Activated T-helper 2 cell treated with anti-CD3 and anti-CD28 coated beads, Interferon-gamma antibody, Interleukin-2, Interleukin-4, amounts not matched to agents 10 μg/mL and 5 μg/mL and 100 μg/mL, durations not matched to agents 14 hours and 24 hours and 36 hours (primary cell): Measurements from ENCODE around the gene PRSS12. TPM values are rescaled to one million over a fixed set of nuclear protein-coding genes. Genes with fewer than 3 reads are reported as not detected.

Source experiments
- DNase-seq: peaks from one replicate; pipeline ENCODE4 v3.0.0; 2021; ENCODE audit warnings: low spot score
- H3K27ac Mint-ChIP-seq: one replicate; pipeline ENCODE4 v1.8.0; 2021; ENCODE audit warnings: mixed read lengths
- H3K27me3 Mint-ChIP-seq: one replicate; pipeline ENCODE4 v1.8.0; 2021; ENCODE audit warnings: low read depth, mixed read lengths
- H3K36me3 Mint-ChIP-seq: one replicate; pipeline ENCODE4 v1.8.0; 2021; ENCODE audit warnings: low read depth, mixed read lengths
- H3K4me1 Mint-ChIP-seq: one replicate; pipeline ENCODE4 v1.8.0; 2021; ENCODE audit warnings: low read depth, mixed read lengths
- H3K4me3 Mint-ChIP-seq: one replicate; pipeline ENCODE4 v1.8.0; 2021; ENCODE audit warnings: low read depth, mild to moderate bottlenecking, moderate library complexity, mixed read lengths
- H3K9me3 Mint-ChIP-seq: one replicate; pipeline ENCODE4 v1.8.0; 2021; ENCODE audit warnings: mixed read lengths
- intact Hi-C: fragments of 100-400 bp; cut with micrococcal nuclease; formaldehyde crosslinking; loops from one replicate; pipeline ENCODE4 v1.15.1; 2023
- total RNA-seq: library from RNA; stranded (reverse); gene quantifications from 2 replicates; pipeline ENCODE4 v1.2.3, GENCODE V29; 2022

PRSS12 gene
- total RNA-seq, 1 donor from 2014 or later: not detected

- Mint-ChIP-seq H3K27me3 (peaks cover 14% of the 10 kb centered on the region), H3K4me3 (no peak overlapping the region), H3K27ac (no peak overlapping the region), H3K36me3 (no peaks in the 10 kb centered on the region), H3K9me3 (no peaks in the 10 kb centered on the region), H3K4me1 (no peaks in the 10 kb centered on the region)
- intact Hi-C loops: no loop called here
- no peak for DNase-seq
Observed at GRCh38 chr4:118296729-118297128, 56.1 kb downstream of the PRSS12 start.

GRCh38 chr4:118290951-118291350 lies 61.9 kb downstream of the PRSS12 start:
- Mint-ChIP-seq H3K4me1 (peaks cover 5% of the 10 kb centered on the region), H3K27ac (no peak overlapping the region), H3K4me3 (no peak overlapping the region), H3K36me3 (no peaks in the 10 kb centered on the region), H3K27me3 (peaks cover 14% of the 10 kb centered on the region), H3K9me3 (no peaks in the 10 kb centered on the region)
- DNase-seq: no peak
- intact Hi-C loops: no loop called here

GRCh38 chr4:118289794-118290193 lies 63.0 kb downstream of the PRSS12 start:
- Mint-ChIP-seq H3K4me3 (no peak overlapping the region), H3K4me1 (peaks cover 5% of the 10 kb centered on the region), H3K27ac (no peak overlapping the region), H3K27me3 (peaks cover 10% of the 10 kb centered on the region), H3K36me3 (no peaks in the 10 kb centered on the region), H3K9me3 (no peaks in the 10 kb centered on the region)
- intact Hi-C loops: no loop called here
- no peak for DNase-seq

GRCh38 chr4:118287711-118288451 lies 64.9 kb downstream of the PRSS12 start:
- Mint-ChIP-seq H3K36me3 (peaks cover 3% of the 10 kb centered on the region), H3K27me3 (peaks cover 10% of the 10 kb centered on the region), H3K4me3 (no peak overlapping the region), H3K9me3 (no peaks in the 10 kb centered on the region), H3K4me1 (peaks cover 6% of the 10 kb centered on the region), H3K27ac (no peak overlapping the region)
- DNase-seq: no peak
- intact Hi-C loops: no loop called here

GRCh38 chr4:118286685-118287084 lies 66.1 kb downstream of the PRSS12 start:
- H3K4me3 Mint-ChIP-seq: no peak overlapping the region
- DNase-seq: no peak
- peaks cover 13% of the 10 kb centered on the region for H3K4me1 Mint-ChIP-seq
- H3K9me3 Mint-ChIP-seq: no peaks in the 10 kb centered on the region
- intact Hi-C loops: no loop called here
- H3K27me3 Mint-ChIP-seq: peaks cover 7% of the 10 kb centered on the region
- no peak overlapping the region for H3K27ac Mint-ChIP-seq
- H3K36me3 Mint-ChIP-seq: peaks cover 14% of the 10 kb centered on the region

- peaks cover 14% of the 10 kb centered on the region for H3K4me1 Mint-ChIP-seq
- H3K27ac Mint-ChIP-seq: no peak overlapping the region
- intact Hi-C loops: no loop called here
- no peak for DNase-seq
- H3K9me3 Mint-ChIP-seq: no peaks in the 10 kb centered on the region
- peaks cover 22% of the 10 kb centered on the region for H3K36me3 Mint-ChIP-seq
- peaks cover 4% of the 10 kb centered on the region for H3K27me3 Mint-ChIP-seq
- no peak overlapping the region for H3K4me3 Mint-ChIP-seq
Observed at GRCh38 chr4:118285931-118286330, 66.9 kb downstream of the PRSS12 start.

GRCh38 chr4:118284169-118284568 lies 68.6 kb downstream of the PRSS12 start:
- Mint-ChIP-seq H3K27ac (no peak overlapping the region), H3K4me1 (peaks cover 20% of the 10 kb centered on the region), H3K27me3 (no peaks in the 10 kb centered on the region), H3K4me3 (no peak overlapping the region), H3K9me3 (no peaks in the 10 kb centered on the region), H3K36me3 (peaks cover 39% of the 10 kb centered on the region)
- no peak for DNase-seq
- intact Hi-C loops: no loop called here

GRCh38 chr4:118282692-118283091 lies 70.1 kb downstream of the PRSS12 start:
- Mint-ChIP-seq H3K27me3 (no peaks in the 10 kb centered on the region), H3K27ac (no peak overlapping the region), H3K9me3 (no peaks in the 10 kb centered on the region), H3K4me3 (no peak overlapping the region), H3K36me3 (peaks cover 46% of the 10 kb centered on the region), H3K4me1 (peaks cover 27% of the 10 kb centered on the region)
- intact Hi-C loops: no loop called here
- DNase-seq: no peak

GRCh38 chr4:118281611-118282442 lies 71.0 kb downstream of the PRSS12 start:
- no peak for DNase-seq
- Mint-ChIP-seq H3K9me3 (no peaks in the 10 kb centered on the region), H3K4me1 (peaks cover 29% of the 10 kb centered on the region), H3K4me3 (peak overlapping the region; percentile 30), H3K27me3 (no peaks in the 10 kb centered on the region), H3K36me3 (peaks cover 46% of the 10 kb centered on the region), H3K27ac (peak overlapping the region; percentile 63)
- intact Hi-C loops: no loop called here

- intact Hi-C loops: no loop called here
- peaks cover 29% of the 10 kb centered on the region for H3K4me1 Mint-ChIP-seq
- H3K27me3 Mint-ChIP-seq: no peaks in the 10 kb centered on the region
- H3K27ac Mint-ChIP-seq: peak overlapping the region; percentile 51
- DNase-seq: no peak
- no peaks in the 10 kb centered on the region for H3K9me3 Mint-ChIP-seq
- H3K36me3 Mint-ChIP-seq: peaks cover 46% of the 10 kb centered on the region
- peak overlapping the region; percentile 85 for H3K4me3 Mint-ChIP-seq
Observed at GRCh38 chr4:118280501-118281218, 72.1 kb downstream of the PRSS12 start.

- H3K27me3 Mint-ChIP-seq: peaks cover 2% of the 10 kb centered on the region
- H3K4me3 Mint-ChIP-seq: peak overlapping the region; percentile 85
- no peak for DNase-seq
- no peaks in the 10 kb centered on the region for H3K9me3 Mint-ChIP-seq
- peak overlapping the region; percentile 98 for H3K27ac Mint-ChIP-seq
- intact Hi-C loops: loop anchor here (2.0 to 10.0 kb wide), 7 partner anchors 58 to 935 kb away; partner anchors contain the start of genes PRSS12, SEC24D and USP53
- H3K4me1 Mint-ChIP-seq: peaks cover 29% of the 10 kb centered on the region
- peaks cover 46% of the 10 kb centered on the region for H3K36me3 Mint-ChIP-seq
Observed at GRCh38 chr4:118279920-118280432, 72.8 kb downstream of the PRSS12 start.

- intact Hi-C loops: loop anchor here (2.0 to 10.0 kb wide), 7 partner anchors 57 to 935 kb away; partner anchors contain the start of genes PRSS12, SEC24D and USP53
- H3K36me3 Mint-ChIP-seq: peaks cover 46% of the 10 kb centered on the region
Observed at GRCh38 chr4:118279328-118279727, 73.5 kb downstream of the PRSS12 start.

More at GRCh38 chr4:118279328-118279727, 73.5 kb downstream of the PRSS12 start:
- Mint-ChIP-seq H3K4me1 (peaks cover 29% of the 10 kb centered on the region), H3K4me3 (peak overlapping the region; percentile 85), H3K27me3 (peaks cover 2% of the 10 kb centered on the region), H3K9me3 (no peaks in the 10 kb centered on the region), H3K27ac (peak overlapping the region; percentile 98)
- no peak for DNase-seq
